HepG2 (cell line): ENCODE results near the gene TAS1R1. TPM values are rescaled to one million over a fixed set of nuclear protein-coding genes. Genes with fewer than 3 reads are reported as not detected.

Experiments
- ATAC-seq: fragments of 200-7000 bp; cut with Tn5 transposase; 3 replicates; pipeline ENCODE4 v1.9.1; 2020; ENCODE audit warnings: mild to moderate bottlenecking, moderate library complexity
- BruUV-seq: library from RNA; stranded (reverse); fragments of 400-500 nt; replicated peaks from 2 replicates; lab custom pipeline; 2021; lab: Mats Ljungman, UMichigan
- CTCF ChIA-PET: fragments of 300-600 bp; formaldehyde crosslinking; extraction: SDS; loops from one replicate; lab custom pipeline; 2021; ENCODE audit warnings: low total read pairs, inconsistent platforms, low intra/inter-chr PET ratio; lab: Yijun Ruan, JAX
- POLR2A ChIA-PET: fragments of 350-600 bp; sonication (Branson Sonifier 250); formaldehyde crosslinking; loops from one replicate; lab custom pipeline; 2020; ENCODE audit warnings: antibody characterized with exemption, inconsistent platforms; lab: Yijun Ruan, JAX
- DNase-seq: peaks from one replicate; pipeline ENCODE4 v3.0.0-alpha.2; 2015; ENCODE audit warnings: low spot score
- FAIRE-seq: peaks from 3 replicates; lab custom pipeline; 2011; peaks lifted over from hg19 to GRCh38; lab: Jason Lieb, UNC
- H2AFZ ChIP-seq: one replicate; pipeline ENCODE4 v1.6.1; 2011; ENCODE audit warnings: low read length, inconsistent platforms
- H3K27ac ChIP-seq: fragments of 300-600 bp; 3 replicates; pipeline ENCODE4 v1.8.0; 2011; ENCODE audit warnings: mixed run types, mild to moderate bottlenecking, mixed read lengths, low read length, inconsistent platforms; ENCODE audit not compliant: insufficient read depth; ENCODE audit errors: extremely low read length
- H3K27me3 ChIP-seq, 2 experiments: fragments of 200-600 bp in 1 of 2; 2 replicates in 1 of 2; 3 replicates in 1 of 2; pipeline versions ENCODE4 v1.6.0 to v1.8.0; 2011; ENCODE audit warnings: low read length in 2 of 2, mild to moderate bottlenecking in 2 of 2, moderate library complexity in 2 of 2, inconsistent platforms in 1 of 2; ENCODE audit not compliant: insufficient read depth in 2 of 2, control insufficient read depth in 1 of 2
- H3K36me3 ChIP-seq, 2 experiments: fragments of 200-600 bp in 1 of 2; replicated peaks in 1 of 2; 2 replicates in 1 of 2; 3 replicates in 1 of 2; pipeline versions ENCODE4 v1.5.1 to v1.8.0; 2011; ENCODE audit warnings: low read length in 2 of 2, inconsistent platforms in 1 of 2; ENCODE audit not compliant: insufficient read depth in 2 of 2, control insufficient read depth in 1 of 2
- H3K4me1 ChIP-seq: 2 replicates; pipeline ENCODE4 v1.5.1; 2012; ENCODE audit warnings: low read length, inconsistent platforms; ENCODE audit not compliant: insufficient read depth
- H3K4me2 ChIP-seq: 2 replicates; pipeline ENCODE4 v1.6.0; 2011; ENCODE audit warnings: low read depth, low read length, inconsistent platforms
- H3K4me3 ChIP-seq, 3 experiments: fragments of 200-600 bp in 1 of 3; sonication (generic), shearing (Covaris generic) in 1 of 3; replicated peaks in 1 of 3; 2 replicates each; pipeline ENCODE4 v1.5.1; 2011 to 2016; ENCODE audit warnings: low read length in 3 of 3, inconsistent platforms in 2 of 3, low read depth in 2 of 3, mild to moderate bottlenecking in 2 of 3, control low read depth in 1 of 3, mixed read lengths in 1 of 3; ENCODE audit not compliant: insufficient read depth in 1 of 3
- H3K79me2 ChIP-seq: one replicate; pipeline ENCODE4 v1.6.1; 2011; ENCODE audit warnings: low read length, inconsistent platforms; ENCODE audit not compliant: insufficient read depth
- H3K9ac ChIP-seq: 2 replicates; pipeline ENCODE4 v1.6.0; 2011; ENCODE audit warnings: mild to moderate bottlenecking, low read depth, low read length, inconsistent platforms; ENCODE audit not compliant: insufficient read depth
- H3K9me3 ChIP-seq: 2 replicates; pipeline ENCODE4 v1.5.1; 2012; ENCODE audit warnings: mild to moderate bottlenecking, low read length
- H4K20me1 ChIP-seq: 2 replicates; pipeline ENCODE4 v1.6.0; 2011; ENCODE audit warnings: inconsistent platforms, mild to moderate bottlenecking, low read length, moderate library complexity; ENCODE audit not compliant: insufficient read depth
- DNMT3B ChIP-seq: conservative IDR thresholded peaks from 2 replicates; pipeline ENCODE4 v1.6.1; 2016; ENCODE audit warnings: missing biosample characterization, control low read depth
- ISX ChIP-seq: sonication (generic); formaldehyde crosslinking; conservative IDR thresholded peaks from 2 replicates; pipeline ENCODE4 v1.5.0; 2020; ENCODE audit warnings: missing genetic modification reagents
- KAT7 ChIP-seq: IDR thresholded peaks from 2 replicates; pipeline ENCODE4 v1.6.1; 2018; ENCODE audit warnings: borderline replicate concordance, missing compliant biosample characterization
- MTA1 ChIP-seq: sonication (generic); formaldehyde crosslinking; IDR thresholded peaks from 2 replicates; pipeline ENCODE4 v1.4.0; 2020; ENCODE audit warnings: missing genetic modification reagents, mild to moderate bottlenecking, borderline replicate concordance
- NFKBIZ ChIP-seq: IDR thresholded peaks from 2 replicates; pipeline ENCODE4 v1.6.1; 2018; ENCODE audit warnings: missing genetic modification reagents, missing compliant biosample characterization
- POLR2AphosphoS2 ChIP-seq: IDR thresholded peaks from 2 replicates; pipeline ENCODE4 v1.6.1; 2011; ENCODE audit warnings: low read depth, low read length, improper control_type of control experiment
- TBL1XR1 ChIP-seq: fragments of 150-350 bp; IDR thresholded peaks from 2 replicates; pipeline ENCODE4 v1.6.1; 2014; ENCODE audit warnings: borderline replicate concordance, low read length; ENCODE audit not compliant: partially characterized antibody
- ZNF30 ChIP-seq: sonication (generic); formaldehyde crosslinking; IDR thresholded peaks from 2 replicates; pipeline ENCODE4 v1.5.0; 2020; ENCODE audit warnings: mild to moderate bottlenecking, missing genetic modification reagents
- ZNF335 ChIP-seq: sonication (generic); formaldehyde crosslinking; IDR thresholded peaks from 2 replicates; pipeline ENCODE4 v1.4.0; 2020; ENCODE audit warnings: missing genetic modification reagents
- ZNF549 ChIP-seq: sonication (generic); formaldehyde crosslinking; IDR thresholded peaks from 2 replicates; pipeline ENCODE4 v1.5.0; 2020; ENCODE audit warnings: missing genetic modification reagents
- ZNF883 ChIP-seq: sonication (generic); formaldehyde crosslinking; IDR thresholded peaks from 2 replicates; pipeline ENCODE4 v1.5.1; 2020; ENCODE audit warnings: mild to moderate bottlenecking, missing genetic modification reagents; ENCODE audit errors: not compliant biosample characterization
- WGBS: methylation state at CpG from one replicate; pipeline ENCODE4 v1.1.6; 2017; ENCODE audit warnings: low lambda C conversion rate; 5-methylcytosine and 5-hydroxymethylcytosine counted together
- in situ Hi-C: cut with HindIII; loops from 2 replicates; pipeline ENCODE4 v1.10.0; 2017; ENCODE audit warnings: low pct_unique_long_range_greater_than_20kb; ENCODE audit not compliant: extremely low pct_ligation_motif_present
- intact Hi-C: fragments of 100-400 bp; cut with micrococcal nuclease; formaldehyde crosslinking; loops from one replicate; pipeline ENCODE4 v1.10.0; 2022; ENCODE audit not compliant: unreplicated experiment
- polyA plus RNA-seq, 8 experiments: library from polyadenylated mRNA; depleted of rRNA in 3 of 8; stranded (reverse) in 7 of 8; unstranded in 1 of 8; fragments of >200 nt; fragmentation: Illumina TruSeq in 4 of 8; extraction: Trizol in 4 of 8; gene quantifications; 2 replicates each; pipeline versions ENCODE4 v1.2.1 to v1.2.3, GENCODE V29; 2011 to 2016; ENCODE audit warnings: low read depth in 4 of 8, missing spikeins in 1 of 8, mixed read lengths in 1 of 8; ENCODE audit not compliant: insufficient read depth in 1 of 8
- total RNA-seq, 5 experiments: library from RNA; depleted of rRNA; stranded (reverse); fragments of >200 nt; fragmentation: Illumina TruSeq; extraction: Trizol; gene quantifications; 2 replicates each; pipeline ENCODE4 v1.2.3, GENCODE V29; 2016; ENCODE audit warnings: low read depth in 1 of 5

The TAS1R1 gene
- total and polyA plus RNA-seq, 2 of the 13 experiments (the other 11 are each of a cell fraction or from before 2014, with no cell fraction given): 1.4 to 1.6 TPM

GRCh38 chr1:6545276-6546112 lies 9.6 kb upstream of the TAS1R1 start:
- H2AFZ ChIP-seq: no peak overlapping the region
- WGBS: 84% methylated on average over 10 of the region's 10 CpGs
- H3K4me3 ChIP-seq: no peak overlapping the region
- in situ Hi-C loops: no loop called here
- H3K9ac ChIP-seq: no peak overlapping the region
- H3K27me3 ChIP-seq: no peaks in the 10 kb centered on the region
- ATAC-seq: no peak
- H3K4me2 ChIP-seq: no peak overlapping the region
- no TSS peak for BruUV-seq
- no peak overlapping the region for H3K27ac ChIP-seq
- peaks cover 23 to 66% of the 10 kb centered on the region in 2 experiments for H3K36me3 ChIP-seq
- H3K9me3 ChIP-seq: no peaks in the 10 kb centered on the region
- ChIA-PET CTCF (no interaction called here), POLR2A (no interaction called here)
- no peak for FAIRE-seq
- no peaks in the 10 kb centered on the region for H3K4me1 ChIP-seq
- H4K20me1 ChIP-seq: no peaks in the 10 kb centered on the region
- TF ChIP-seq ZNF335 (CRISPR knock-in tag) (no peak), ZNF30 (no peak), MTA1 (CRISPR knock-in tag) (no peak), NFKBIZ (CRISPR knock-in tag) (no peak), ZNF549 (CRISPR knock-in tag) (no peak), POLR2AphosphoS2 (no peak), ZNF883 (no peak), DNMT3B (CRISPR knock-in tag) (no peak)
- intact Hi-C loops: no loop called here
- no peak for DNase-seq
- no peaks in the 10 kb centered on the region for H3K79me2 ChIP-seq

- H3K9ac ChIP-seq: no peak overlapping the region
- no peak for ATAC-seq
- H3K27ac ChIP-seq: no peak overlapping the region
- intact Hi-C loops (no loop called here), in situ Hi-C loops (no loop called here)
- H2AFZ ChIP-seq: no peak overlapping the region
- no peak overlapping the region for H3K4me2 ChIP-seq
- H3K4me1 ChIP-seq: no peaks in the 10 kb centered on the region
- 97% methylated on average over 5 of the region's 5 CpGs for WGBS
- ChIA-PET CTCF (no interaction called here), POLR2A (no interaction called here)
- no peak overlapping the region for H3K4me3 ChIP-seq
- H3K27me3 ChIP-seq: no peaks in the 10 kb centered on the region
- no peaks in the 10 kb centered on the region for H4K20me1 ChIP-seq
- no peak for DNase-seq
- peaks cover 26 to 61% of the 10 kb centered on the region in 2 experiments for H3K36me3 ChIP-seq
- no TSS peak for BruUV-seq
- H3K79me2 ChIP-seq: peaks cover 3% of the 10 kb centered on the region
- no peaks in the 10 kb centered on the region for H3K9me3 ChIP-seq
- no peak for FAIRE-seq
- TF ChIP-seq ISX (no peak), TBL1XR1 (no peak), KAT7 (CRISPR knock-in tag) (no peak)
These were observed 8.8 kb upstream of the TAS1R1 start for GRCh38 chr1:6546326-6546725.
